HG02571 (cell line): Measurements from ENCODE around the gene ADGRG1.

Experiments
- ATAC-seq: cut with Tn5 transposase; IDR thresholded peaks from one replicate; pipeline ENCODE4 v1.9.1; 2021; ENCODE audit warnings: mild to moderate bottlenecking, moderate library complexity; ENCODE audit not compliant: unreplicated experiment

ADGRG1 gene

GRCh38 chr16:57647136-57647875 is 18.9 kb downstream of the ADGRG1 start:
- ATAC-seq = no peak

GRCh38 chr16:57648125-57648524 is 19.7 kb downstream of the ADGRG1 start:
- no peak for ATAC-seq

- ATAC-seq = no peak
These were observed 20.4 kb downstream of the ADGRG1 start for GRCh38 chr16:57648581-57649442.

GRCh38 chr16:57649443-57649751 is 21.0 kb downstream of the ADGRG1 start:
- no peak for ATAC-seq

- no peak for ATAC-seq
These were observed 21.4 kb downstream of the ADGRG1 start for GRCh38 chr16:57649846-57650245.

GRCh38 chr16:57651344-57652333 is 23.2 kb downstream of the ADGRG1 start:
- no peak for ATAC-seq

- ATAC-seq = no peak
These were observed 24.5 kb downstream of the ADGRG1 start for GRCh38 chr16:57652695-57653471.

- ATAC-seq = no peak
These were observed 25.5 kb downstream of the ADGRG1 start for GRCh38 chr16:57653936-57654335.

- ATAC-seq = no peak
These were observed 28.0 kb downstream of the ADGRG1 start for GRCh38 chr16:57656342-57656955.

GRCh38 chr16:57657228-57657627 is 28.8 kb downstream of the ADGRG1 start:
- no peak for ATAC-seq

GRCh38 chr16:57658130-57658877 is 29.9 kb downstream of the ADGRG1 start:
- ATAC-seq = no peak

- no peak for ATAC-seq
These were observed 30.6 kb downstream of the ADGRG1 start for GRCh38 chr16:57658878-57659674.

GRCh38 chr16:57660715-57661463 is 32.5 kb downstream of the ADGRG1 start:
- no peak for ATAC-seq

- ATAC-seq = no peak
These were observed 33.1 kb downstream of the ADGRG1 start for GRCh38 chr16:57661510-57661909.

GRCh38 chr16:57661936-57662906 is 33.8 kb downstream of the ADGRG1 start:
- no peak for ATAC-seq

- ATAC-seq = no peak
These were observed 35.0 kb downstream of the ADGRG1 start for GRCh38 chr16:57663436-57663835.
